Dermis microvascular lymphatic vessel endothelial cell (primary cell): ENCODE measurements around the gene SMIM41. TPM values are rescaled to one million over a fixed set of nuclear protein-coding genes. Genes with fewer than 3 reads are reported as not detected.

Experiments used
- DNase-seq, 2 donors: peaks; one replicate each; pipeline versions ENCODE4 v3.0.0 to v3.0.0-alpha.2; 2010; ENCODE audit warnings: low read depth in 2 of 2
- total RNA-seq: library from RNA; depleted of rRNA; stranded (reverse); fragments of >200 nt; gene quantifications from 2 replicates; pipeline ENCODE4 v1.2.1, GENCODE V29; 2014

SMIM41 gene
- total RNA-seq, 1 donor from 2014 or later: under 0.01 TPM

DNA sequence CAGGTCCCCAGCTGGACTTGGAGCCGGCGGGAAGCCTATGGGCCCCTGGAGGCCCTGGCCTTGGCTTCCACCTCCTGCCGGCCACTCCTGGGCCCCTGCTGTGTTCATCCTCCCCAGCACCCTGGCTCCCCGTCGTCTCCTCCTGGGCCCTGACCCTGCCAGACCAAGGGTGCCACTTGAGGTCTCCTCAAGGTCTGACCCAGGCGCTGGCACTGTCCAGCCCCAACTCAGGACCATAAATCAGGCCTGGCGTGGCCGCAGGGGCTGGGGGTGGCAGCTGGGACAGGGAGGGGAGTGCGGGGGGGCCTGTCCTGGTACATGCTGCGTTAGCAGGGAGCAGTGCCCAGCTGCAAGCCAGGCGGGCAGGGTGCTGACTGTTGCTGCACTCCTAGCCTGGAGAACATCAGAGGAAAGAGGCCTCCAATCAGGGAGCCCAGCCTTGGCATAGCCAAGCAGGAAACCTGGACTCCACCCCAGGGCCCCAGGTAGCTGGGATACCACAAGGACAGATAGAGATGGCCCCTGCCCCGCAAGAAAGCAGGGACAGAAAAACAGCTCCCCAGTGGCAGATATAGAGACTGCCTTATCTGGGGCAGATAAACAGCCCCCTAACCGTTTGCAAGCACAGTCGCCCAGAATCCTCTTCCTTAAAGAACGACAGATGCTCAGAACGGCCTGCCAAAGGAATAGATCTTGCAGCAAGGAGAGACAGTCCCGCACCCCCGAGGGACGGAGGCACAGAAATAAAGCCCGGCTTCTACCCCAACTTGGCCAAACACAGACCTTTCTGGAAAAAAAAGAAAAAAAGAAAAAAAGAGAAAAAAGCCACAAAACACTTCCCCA lies 16.2 kb upstream of the SMIM41 start:
- DNase-seq: no peak

DNA sequence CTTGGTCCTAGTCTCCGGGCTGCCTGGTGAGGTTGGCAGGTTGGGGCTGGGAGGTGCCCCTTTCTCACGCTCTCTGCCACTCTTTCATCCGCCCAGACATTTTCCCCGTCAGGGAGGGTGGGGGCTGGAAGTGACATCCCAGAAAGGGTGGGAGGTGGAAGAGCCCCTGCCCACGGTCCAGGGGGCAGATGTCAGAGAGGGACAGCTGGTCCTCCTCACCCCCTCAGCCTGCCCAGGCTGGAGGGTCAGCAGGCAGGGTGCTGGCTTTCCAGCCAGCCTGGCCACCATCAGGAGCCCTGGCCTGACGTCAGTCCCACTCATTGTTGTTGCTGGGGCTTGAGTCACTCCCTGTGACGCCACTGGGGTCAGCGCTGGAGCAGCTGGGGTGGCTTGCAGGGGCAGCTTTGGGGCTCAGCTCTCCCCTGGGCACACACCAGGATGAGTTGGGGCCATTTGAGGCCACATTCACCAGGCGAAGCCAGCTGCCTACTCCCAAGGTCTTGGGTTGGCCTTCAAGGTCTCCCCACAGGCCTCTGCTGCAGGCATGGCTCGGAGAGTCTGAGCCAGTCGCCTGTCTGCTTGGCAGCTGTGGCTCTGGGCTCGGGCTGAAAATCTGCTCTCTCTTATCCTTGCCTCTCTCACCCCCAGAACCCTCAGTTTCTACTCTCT lies 15.4 kb upstream of the SMIM41 start:
- DNase-seq: peak; percentile 74 to 86

DNA sequence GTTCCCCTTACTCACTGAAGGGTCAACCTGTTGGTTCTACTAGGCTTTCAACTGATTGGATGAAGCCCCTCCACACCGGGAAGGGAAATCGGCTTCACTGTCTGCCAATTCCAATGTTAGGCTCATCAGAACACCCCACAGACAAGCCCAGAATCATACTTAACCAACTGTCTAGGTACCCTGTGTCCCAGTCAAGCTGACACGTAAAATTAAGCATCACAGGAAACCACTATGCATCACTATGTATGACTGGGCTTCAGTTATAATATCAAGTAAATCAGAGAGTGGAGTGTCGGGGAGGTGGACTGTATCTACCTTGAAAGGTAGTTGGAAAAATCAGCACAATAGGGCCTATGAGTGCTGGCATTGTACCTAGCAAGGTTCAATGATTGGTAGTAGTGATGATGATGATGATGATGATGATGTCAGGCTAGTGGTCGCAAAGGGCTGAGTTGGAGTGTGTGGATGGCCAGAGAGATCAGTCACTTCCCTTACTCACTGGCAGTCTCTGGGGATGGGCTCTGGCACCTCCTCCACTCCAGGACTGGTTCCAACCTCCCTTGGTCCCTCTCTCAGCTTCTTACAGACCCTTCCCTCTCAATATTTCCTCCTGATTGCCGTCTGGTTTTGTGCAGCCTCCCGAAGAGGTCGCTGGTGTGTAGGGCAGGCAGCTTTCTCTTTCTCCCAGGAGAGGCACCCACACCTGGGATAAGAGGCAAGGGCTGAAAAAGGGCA lies 13.0 kb upstream of the SMIM41 start:
- no peak for DNase-seq

DNA sequence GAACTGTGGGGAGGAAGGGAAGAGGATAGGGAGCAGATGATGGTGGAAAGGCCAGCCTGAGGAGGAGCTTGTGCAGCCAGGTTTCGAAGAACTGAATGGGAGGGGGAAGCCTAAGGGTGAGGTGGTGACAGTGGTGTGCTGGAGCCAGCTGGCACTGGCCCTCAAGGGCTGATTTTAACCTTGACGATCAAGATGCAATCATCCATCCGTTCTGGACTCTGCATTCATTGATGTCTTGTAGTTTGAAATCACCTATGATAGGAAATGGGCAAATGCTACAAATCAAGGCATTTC lies 12.5 kb upstream of the SMIM41 start:
- DNase-seq: no peak

DNA sequence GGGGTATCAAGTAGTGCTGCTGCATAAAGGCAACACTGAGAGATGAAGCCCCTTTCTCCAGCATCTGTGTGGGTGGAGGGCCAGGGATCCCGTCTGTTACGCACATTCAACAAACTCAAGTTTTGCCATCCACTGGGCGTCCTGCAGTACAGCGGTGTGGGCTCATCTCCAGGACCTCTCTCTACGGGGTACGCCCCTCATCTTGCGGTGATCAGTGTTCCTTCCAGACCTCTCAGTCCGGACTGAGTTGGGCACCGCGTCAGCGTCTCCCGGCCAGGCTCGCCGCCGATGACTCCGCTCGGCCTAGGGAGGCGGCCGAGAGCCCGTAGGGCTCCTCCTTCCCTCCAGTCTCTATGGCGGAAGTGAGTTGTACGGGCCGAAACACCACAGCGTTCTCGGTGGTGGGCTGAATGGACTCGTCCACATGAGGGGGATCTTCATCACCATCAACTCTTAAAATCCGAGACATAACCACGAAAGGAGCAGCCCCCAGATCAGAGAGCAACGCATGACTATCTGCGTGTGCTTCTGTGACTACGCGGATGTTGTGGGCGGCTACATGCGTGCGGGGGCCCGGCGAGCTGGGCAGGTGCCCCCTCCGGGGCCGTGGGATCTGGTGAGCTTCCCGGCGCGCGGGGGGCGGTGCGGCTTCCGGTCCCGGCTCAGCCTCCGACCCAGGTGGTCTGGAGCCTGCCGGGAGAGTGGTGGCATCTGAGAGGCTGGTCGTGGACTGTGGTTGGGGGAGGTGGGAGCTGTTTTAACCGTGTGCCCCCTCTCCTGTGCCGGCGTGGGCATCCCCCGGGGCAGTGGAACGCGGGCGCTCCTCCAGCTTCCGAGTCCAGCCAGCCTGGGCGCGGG lies 9.9 kb upstream of the SMIM41 start, which contains the start of gene ATG101:
Gene ATG101, plus strand, starts transcription at position 652 of the 858 bp plus-strand sequence. CDS start 3,673 bp downstream, outside the sequence.
- DNase-seq: peak; percentile 91 to 97

DNA sequence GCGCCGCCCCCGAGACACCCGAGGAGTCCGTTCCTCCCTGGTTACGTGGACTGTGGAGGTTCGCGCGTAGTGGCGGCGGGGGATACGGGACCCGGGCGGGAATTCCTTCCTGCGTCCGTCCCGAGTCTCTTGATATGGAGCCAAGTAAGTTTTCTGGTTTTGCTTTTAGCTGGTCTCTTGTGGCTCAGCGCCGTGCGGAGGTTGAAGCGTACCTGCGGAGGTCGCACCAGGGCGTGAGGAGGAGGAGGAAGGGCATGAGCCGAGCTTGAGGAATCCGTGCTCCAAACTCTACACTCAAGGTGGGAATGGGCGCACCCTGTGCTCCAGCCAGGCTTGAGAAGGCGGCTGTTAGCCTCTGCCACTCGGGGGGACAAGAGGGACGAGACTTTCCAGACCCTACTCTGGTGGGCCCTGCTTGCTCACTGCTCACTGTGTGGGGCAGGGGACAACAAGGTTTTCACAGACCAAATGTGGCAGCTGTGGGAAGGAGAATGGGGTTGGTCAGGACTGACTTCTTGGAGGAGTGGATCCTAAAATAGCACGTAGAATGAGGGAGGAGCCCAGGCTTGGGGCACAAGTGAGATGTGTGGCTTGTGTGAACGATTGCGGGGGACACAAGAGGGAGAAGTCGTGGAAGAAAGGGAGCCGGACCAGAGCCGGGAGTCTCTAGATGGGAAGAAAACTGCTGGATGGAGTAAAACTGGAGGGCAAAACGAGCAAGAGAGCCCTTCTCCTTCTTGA lies 9.1 kb upstream of the SMIM41 start:
- peak in 1 of 2 donors; percentile 24 for DNase-seq

DNA sequence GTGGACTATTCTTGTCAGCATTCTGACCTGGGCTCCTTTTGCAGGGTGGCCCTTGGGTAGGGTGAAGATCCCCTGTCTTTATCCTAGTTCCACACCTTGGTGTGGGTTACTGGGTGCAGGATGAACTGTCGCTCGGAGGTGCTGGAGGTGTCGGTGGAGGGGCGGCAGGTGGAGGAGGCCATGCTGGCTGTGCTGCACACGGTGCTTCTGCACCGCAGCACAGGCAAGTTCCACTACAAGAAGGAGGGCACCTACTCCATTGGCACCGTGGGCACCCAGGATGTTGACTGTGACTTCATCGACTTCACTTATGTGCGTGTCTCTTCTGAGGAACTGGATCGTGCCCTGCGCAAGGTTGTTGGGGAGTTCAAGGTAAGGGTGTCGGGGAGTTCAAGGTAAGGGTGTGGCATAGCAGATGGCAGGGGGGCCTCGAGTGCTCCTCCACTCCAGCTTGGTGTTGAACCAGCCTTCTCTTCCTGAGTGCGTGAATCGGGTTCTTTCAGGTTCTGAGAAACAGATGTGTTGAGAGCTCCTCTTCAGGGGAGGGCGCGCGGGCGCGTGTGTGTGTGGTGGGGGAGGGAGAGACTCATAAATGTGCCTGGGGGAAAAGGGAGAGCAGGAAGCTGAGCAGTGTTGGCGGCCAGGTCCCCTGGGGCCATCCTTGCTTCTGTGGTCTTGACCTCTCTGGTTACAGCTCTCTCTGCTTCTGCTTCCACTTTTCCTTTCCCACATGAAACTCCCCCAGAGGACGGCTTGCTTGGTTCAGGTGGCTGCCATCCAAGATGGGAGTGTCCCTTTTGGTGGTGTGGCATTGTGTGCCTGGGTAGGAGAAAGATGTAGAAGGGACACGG lies 5.7 kb upstream of the SMIM41 start:
- DNase-seq: no peak

DNA sequence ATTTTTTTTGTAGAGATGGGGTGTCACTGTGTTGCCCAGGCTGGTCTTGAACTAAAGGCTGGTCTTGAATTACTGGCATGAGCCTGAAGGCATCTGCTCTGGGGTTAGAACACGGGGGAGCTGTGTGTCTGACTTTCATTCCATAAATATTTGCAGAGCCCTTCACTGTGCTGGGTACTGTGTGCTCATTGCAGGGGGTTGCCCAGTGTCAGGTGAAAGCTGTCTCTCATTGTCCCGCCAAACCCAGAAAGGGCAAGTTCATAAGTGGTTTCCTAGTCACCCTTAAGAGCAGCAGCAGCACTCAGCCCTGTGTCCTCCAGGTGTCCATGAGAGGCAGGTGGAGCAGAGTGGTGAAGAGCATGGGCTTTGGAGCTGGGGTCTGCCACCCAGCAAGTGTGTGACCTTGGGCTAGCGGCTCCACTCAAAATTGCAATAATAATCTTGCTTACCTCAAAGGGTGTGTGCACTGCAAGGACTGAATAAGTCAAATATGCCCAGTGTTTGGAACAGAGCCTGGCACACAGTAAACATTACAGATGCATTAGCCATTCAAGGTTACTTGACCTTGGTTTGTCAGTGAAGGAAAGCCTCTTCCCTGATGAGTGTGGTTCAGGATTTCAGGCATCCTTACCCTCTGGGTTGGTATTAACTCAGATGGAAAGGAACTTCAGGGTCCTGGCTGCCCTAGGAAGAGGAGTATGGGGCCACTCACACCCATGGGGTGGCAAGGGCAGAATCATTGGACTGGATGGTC lies 4.4 kb upstream of the SMIM41 start:
- DNase-seq: no peak

DNA sequence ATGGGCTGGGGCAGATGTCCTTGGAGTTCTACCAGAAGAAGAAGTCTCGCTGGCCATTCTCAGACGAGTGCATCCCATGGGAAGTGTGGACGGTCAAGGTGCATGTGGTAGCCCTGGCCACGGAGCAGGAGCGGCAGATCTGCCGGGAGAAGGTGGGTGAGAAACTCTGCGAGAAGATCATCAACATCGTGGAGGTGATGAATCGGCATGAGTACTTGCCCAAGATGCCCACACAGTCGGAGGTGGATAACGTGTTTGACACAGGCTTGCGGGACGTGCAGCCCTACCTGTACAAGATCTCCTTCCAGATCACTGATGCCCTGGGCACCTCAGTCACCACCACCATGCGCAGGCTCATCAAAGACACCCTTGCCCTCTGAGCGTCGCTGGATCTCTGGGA lies 2.7 kb upstream of the SMIM41 start:
- DNase-seq: no peak

DNA sequence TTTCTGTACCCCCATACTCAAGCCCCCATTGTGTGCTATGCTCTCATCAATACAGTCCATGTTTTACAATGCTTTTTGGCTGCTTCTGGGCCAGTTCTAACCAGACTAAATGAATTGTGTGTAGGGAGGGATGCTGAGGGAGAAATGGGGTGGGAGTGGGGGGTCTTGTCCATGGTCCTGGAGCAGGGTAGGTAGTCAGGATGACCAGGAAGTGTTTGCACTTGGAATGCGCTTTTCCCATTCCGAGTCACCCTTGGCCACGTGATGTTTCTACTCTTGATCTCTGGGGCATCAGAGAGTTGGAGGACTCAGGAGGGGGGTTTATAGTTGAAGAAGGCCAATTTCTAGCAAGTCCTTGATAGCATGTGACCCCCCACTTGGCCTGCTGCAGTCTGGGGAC lies 1.2 kb upstream of the SMIM41 start:
- no peak for DNase-seq

DNA sequence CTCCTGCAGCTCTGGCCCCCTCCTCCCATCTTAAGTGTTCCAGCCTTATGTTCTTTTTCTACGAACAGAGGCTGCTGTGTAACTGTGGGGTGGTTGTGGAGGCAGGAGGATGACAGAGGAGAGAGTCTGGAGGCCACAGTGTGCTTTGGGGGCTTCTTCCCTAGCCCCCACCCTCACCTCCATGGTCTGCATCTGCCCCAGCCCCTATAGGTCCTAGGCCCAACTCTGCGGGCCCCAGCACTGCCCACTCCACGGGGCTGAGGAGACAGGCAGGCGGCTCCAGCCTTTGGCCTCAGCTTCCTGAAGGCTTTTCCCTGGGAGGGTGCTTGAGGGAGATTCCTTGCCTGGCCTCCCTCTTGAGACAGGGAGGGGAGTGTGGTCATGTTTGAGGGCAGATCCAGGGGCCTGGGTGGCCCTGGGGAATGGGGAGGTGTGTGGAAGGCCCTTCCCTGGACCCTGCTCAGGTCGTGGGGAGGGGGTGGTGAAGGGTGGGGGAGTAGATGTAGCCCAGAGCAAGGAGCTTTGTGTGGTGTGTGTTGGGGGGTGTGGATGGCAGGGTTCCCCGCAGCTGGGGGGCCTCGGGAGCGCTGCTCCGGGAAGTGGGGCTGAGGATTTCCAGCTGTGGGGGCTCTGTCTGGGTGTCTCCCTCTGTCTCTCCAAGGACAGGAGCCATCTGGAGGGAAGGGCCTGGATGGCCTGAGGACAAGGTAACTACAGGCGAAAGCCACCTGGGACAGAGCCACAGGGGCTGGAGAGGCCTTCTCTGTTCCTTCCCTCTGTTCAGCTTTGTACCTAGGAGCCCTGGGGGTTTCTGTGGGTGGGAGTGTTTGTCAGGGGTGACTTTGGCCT lies 1.1 kb downstream of the SMIM41 start:
- no peak for DNase-seq

DNA sequence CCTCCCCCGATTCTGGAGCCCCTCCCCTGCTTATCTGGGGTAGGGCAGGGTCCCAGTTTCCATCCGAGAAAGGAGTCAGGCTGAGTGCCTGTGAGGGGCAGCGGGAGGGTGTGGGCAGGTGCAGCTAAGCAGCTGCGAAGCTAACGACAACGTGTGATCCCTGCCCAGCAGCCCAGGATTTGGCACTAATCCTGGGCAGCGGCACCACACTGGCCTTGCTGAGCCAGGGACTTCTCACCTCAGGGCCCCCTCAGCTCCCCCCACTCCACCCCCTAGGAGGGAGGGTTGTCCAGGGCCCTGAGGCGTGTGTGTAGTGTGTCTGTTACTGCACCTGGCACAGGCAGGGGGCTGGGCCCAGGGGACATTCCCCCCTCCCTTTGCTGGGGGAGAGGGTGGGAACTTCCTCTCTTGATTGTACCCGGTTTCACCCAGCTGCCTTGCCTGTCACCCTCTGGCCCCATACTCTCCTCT lies 1.8 kb downstream of the SMIM41 start:
- DNase-seq: no peak

DNA sequence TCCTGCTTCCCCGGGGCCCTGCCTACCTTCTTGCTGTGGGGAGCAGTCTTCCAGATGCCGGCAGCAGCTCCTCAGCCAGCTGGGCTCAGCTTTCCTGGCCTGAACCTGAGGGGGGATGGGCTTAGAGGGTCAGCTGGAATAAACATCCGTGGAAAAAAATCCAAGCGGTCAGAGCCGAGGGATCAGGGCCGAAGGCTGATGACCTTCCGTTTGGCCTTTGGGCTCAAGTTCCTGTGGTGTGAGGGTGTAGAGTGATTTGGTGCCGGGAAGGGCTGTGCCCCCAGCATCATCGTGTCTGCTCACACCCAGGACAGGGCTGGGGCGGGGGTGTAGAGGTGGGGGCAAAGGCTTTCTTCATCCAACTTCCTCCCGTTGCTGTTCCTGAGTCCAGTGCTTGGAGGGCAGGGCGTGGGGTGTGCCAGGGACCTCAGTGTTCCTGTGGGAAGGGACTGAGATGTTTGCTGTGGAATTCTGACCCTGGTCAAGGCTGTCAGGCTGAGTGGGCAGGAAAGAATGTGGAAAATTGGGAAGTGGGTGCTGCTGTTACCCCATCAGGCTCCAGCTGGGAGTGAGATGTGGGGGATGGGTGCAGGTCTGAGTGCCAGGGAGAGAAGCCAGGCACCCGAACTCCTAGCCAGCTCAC lies 2.6 kb downstream of the SMIM41 start:
- DNase-seq: no peak

DNA sequence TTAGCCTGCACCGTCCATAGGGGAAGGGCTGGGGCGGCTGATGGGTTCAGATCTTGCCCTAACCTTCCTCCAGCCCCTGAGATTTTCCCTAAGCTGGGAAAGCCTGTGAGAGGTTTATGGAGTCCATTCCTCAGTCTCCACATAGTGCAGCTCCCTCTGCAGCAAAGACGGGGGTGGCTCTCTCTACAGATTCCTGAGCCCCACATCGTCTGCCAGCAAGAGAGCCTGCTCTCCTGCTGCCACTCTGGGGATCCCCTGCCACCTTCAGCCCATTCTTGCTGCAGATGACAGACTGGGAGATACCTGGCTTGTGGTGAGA lies 3.1 kb downstream of the SMIM41 start:
- DNase-seq: no peak

DNA sequence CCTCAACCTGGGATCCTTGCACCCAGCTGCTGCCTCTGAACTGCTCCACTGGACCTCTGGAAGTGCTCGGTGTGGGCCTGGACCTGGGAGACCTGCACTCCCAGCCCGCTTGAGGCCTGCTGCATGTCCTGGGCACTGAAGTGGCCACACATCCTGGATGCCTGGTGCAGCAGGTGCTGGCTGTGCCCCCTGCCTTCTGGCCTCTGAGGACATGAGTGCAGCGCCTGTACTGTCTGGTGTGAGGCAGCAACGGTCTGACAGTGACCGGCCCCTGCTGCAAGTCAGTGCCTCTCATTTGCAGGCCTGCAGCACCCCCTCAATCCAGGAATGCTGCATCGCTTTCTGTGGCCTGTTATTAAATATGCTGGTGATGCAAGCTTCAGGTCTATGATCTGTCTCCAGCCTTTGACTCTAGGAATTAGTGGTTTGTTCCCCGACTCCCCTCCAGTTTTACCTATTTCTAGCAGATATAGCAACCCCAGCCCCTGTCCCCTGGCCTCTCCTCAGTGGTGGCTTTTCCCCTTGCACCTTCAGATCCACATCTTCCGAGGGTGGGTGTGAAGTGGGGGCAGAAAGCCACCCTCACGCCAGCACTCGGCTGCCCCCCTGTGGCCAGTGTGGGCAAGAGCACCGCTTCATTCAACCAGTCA lies 3.6 kb downstream of the SMIM41 start:
- DNase-seq: peak in 1 of 2 donors; percentile 56

DNA sequence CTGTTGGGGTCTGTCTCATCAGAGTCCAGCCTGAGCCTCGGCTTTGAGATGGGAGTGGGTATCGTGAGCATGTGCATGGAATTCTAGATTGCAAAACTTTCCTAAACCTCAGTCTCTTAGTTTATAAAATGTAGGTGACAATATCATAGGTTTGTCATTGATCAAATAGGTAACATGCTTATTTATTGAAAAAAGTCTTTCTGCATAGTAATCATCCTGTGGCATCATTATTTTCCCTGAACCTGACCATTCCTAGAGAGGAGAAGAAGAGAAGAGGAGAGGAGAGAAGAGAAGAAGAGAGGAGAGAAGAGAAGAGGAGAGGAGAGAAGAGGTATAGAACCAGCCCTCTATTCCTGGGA lies 4.1 kb downstream of the SMIM41 start:
- no peak for DNase-seq
